ENCODE measurements around the gene KLHL22. TPM values are rescaled to one million over a fixed set of nuclear protein-coding genes. Genes with fewer than 3 reads are reported as not detected.
"Not testable (repeated sequence)": the region's sequence is repeated elsewhere in the genome, so short reads cannot be mapped to it uniquely, and the experiment has no call there.

KLHL22 gene
- total and polyA plus RNA-seq, 2 of the 4 experiments (the other 2 are of a cell fraction): 27.1 to 30.1 TPM

DNA sequence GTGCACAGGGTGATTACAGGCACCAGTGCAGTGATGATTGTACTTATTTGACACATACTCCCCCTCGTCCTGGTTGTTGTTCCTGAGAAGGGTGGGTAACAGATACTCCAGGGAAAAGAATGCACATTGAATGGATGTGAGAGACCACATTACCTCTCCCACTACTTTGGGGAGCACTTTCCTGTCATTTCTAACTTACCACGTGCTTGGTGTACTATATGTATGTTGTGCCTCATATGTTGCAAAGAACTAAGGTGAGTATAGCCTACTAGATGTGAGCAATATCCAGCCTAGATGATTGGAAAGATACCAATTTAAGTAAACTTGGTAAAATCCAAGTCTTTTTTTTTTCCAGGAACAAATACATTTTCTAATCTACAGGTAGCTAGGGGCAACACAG lies 43.7 kb downstream of the KLHL22 start:
- in situ Hi-C loops (cut with MboI; ENCODE audit: low sequenced_read_pairs): loop anchor here (10.0 kb wide), 2 partner anchors 57 to 297 kb away; partner anchors contain the start of genes CCDC188 and ZNF74
- BruUV-seq (replicated peaks): no TSS peak
- no peak overlapping the region for H4K5ac ChIP-seq (ENCODE audit: low read depth, low read length)
- H3K4me2 ChIP-seq (ENCODE audit: low read depth, low read length): no peak overlapping the region
- no peak overlapping the region for H2BK20ac ChIP-seq (ENCODE audit: low read depth, low read length)
- no peak overlapping the region for H2AK9ac ChIP-seq (replicated peaks; ENCODE audit: low read depth, low read length, poor library complexity)
- CTCF ChIA-PET: interaction anchor here (1.1 kb wide), 1 partner anchor 34 kb away, joined by 4 read pairs; no protein-coding TSS in a partner anchor
- no peak for TF ChIP-seq POLR2A (IDR thresholded peaks at IDR 0.05; ENCODE audit: low read depth, low read length)
- no peak for TF ChIP-seq FOS (IDR thresholded peaks at IDR 0.05; ENCODE audit: low read depth, low read length)
- TF ChIP-seq CEBPB (IDR thresholded peaks at IDR 0.05; ENCODE audit: low read depth, low read length): no peak
- H4K20me1 ChIP-seq (ENCODE audit: insufficient read depth, low read length): no peaks in the 10 kb centered on the region
- peaks cover 13% of the 10 kb centered on the region for H3K36me3 ChIP-seq (ENCODE audit: control insufficient read depth, insufficient read depth, low read length)
- no peak overlapping the region for H3K9ac ChIP-seq (ENCODE audit: low read depth, low read length)
- no peak overlapping the region for H3K4ac ChIP-seq (ENCODE audit: low read depth, low read length)
- H2BK15ac ChIP-seq (ENCODE audit: low read depth, low read length): no peak overlapping the region
- intact Hi-C loops (cut with micrococcal nuclease): no loop called here
- no peak overlapping the region for H2AFZ ChIP-seq (replicated peaks; ENCODE audit: low read length, poor library complexity)
- no peak overlapping the region for H2AK5ac ChIP-seq (ENCODE audit: low read depth, low read length)
- no peaks in the 10 kb centered on the region; the same call in 1 of the 2 replicates for H3K4me1 ChIP-seq (ENCODE audit: control insufficient read depth, insufficient read depth, low read length)
- no peak overlapping the region for H3K56ac ChIP-seq (ENCODE audit: extremely low read depth, insufficient read depth, low read length)
- no peak overlapping the region for H2BK120ac ChIP-seq (ENCODE audit: low read depth, low read length)
- no peaks in the 10 kb centered on the region for H3K9me1 ChIP-seq (ENCODE audit: insufficient read depth, low read length)
- H3K14ac ChIP-seq (replicated peaks; ENCODE audit: low read depth, low read length): no peak overlapping the region
- no peak overlapping the region for H3K18ac ChIP-seq (ENCODE audit: low read depth, low read length)
- POLR2A ChIA-PET (ENCODE audit: unreplicated experiment): no interaction called here
- dilution Hi-C loops (cut with HindIII; ENCODE audit: low sequenced_read_pairs, unreplicated experiment): no loop called here
- ATAC-seq (ENCODE audit: low read depth) (no peak), DNase-seq (no peak)
- no peak overlapping the region for H3K27ac ChIP-seq (ENCODE audit: insufficient read depth, low read length)
- no peak overlapping the region for H4K91ac ChIP-seq (ENCODE audit: insufficient read depth, low read depth, low read length)
- no peak overlapping the region for H4K8ac ChIP-seq (ENCODE audit: low read depth in 2 of 2, low read length in 2 of 2)
- H2BK5ac ChIP-seq (ENCODE audit: low read depth, low read length, poor library complexity, severe bottlenecking): no peak overlapping the region
- H3K27me3 ChIP-seq (ENCODE audit: control insufficient read depth, insufficient read depth, low read length): no peaks in the 10 kb centered on the region
- WGBS, 2 experiments (ENCODE audit: extremely low coverage in 2 of 2, insufficient read length in 1 of 2): no CpG with 5 or more reads among the region's 2 CpGs
- H3K4me3 ChIP-seq (ENCODE audit: insufficient read depth, low read depth, low read length): no peak overlapping the region
- H3K79me1 ChIP-seq (ENCODE audit: low read depth in 1 of 2, low read length in 2 of 2): peaks cover 0 to 12% of the 10 kb centered on the region in 2 experiments; a peak in 2 of 4 replicates
- H3K9me3 ChIP-seq (ENCODE audit: control insufficient read depth, insufficient read depth, low read length): no peaks in the 10 kb centered on the region
- H3K23ac ChIP-seq (ENCODE audit: low read depth, low read length): no peak overlapping the region

DNA sequence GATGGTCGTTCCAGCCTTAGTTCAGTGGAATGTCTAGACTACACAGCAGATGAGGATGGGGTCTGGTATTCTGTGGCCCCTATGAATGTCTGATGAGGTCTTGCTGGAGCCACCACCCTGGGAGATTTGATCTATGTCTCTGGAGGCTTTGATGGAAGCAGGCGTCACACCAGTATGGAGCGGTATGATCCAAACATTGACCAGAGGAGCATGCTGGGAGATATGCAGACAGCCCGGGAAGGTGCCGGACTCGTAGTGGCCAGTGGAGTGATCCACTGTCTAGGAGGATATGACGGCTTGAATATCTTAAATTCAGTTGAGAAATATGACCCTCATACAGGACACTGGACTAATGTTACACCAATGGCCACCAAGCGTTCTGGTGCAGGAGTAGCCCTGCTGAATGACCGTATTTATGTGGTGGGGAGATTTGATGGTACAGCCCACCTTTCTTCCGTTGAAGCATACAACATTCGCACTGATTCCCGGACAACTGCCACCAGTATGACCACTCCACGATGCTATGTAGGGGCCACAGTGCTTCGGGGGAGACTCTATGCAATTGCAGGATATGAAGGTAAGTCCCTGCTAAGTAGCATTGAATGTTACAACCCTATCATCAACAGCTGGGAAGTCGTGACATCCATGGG lies 44.3 kb downstream of the KLHL22 start:
- WGBS, 2 experiments (ENCODE audit: extremely low coverage in 2 of 2, insufficient read length in 1 of 2): 96% methylated on average over 6 of the region's 15 CpGs; no CpG with 5 or more reads in 1 of the 2 experiments
- H2BK15ac ChIP-seq (ENCODE audit: low read depth, low read length); H2AFZ ChIP-seq (replicated peaks; ENCODE audit: low read length, poor library complexity); H2BK5ac ChIP-seq (ENCODE audit: low read depth, low read length, poor library complexity, severe bottlenecking); H2BK20ac ChIP-seq (ENCODE audit: low read depth, low read length); H3K4me1 ChIP-seq (ENCODE audit: control insufficient read depth, insufficient read depth, low read length); H4K91ac ChIP-seq (ENCODE audit: insufficient read depth, low read depth, low read length); ATAC-seq (ENCODE audit: low read depth); POLR2A ChIA-PET (ENCODE audit: unreplicated experiment); H4K5ac ChIP-seq (ENCODE audit: low read depth, low read length); H3K27me3 ChIP-seq (ENCODE audit: control insufficient read depth, insufficient read depth, low read length); H3K9ac ChIP-seq (ENCODE audit: low read depth, low read length); H3K4me2 ChIP-seq (ENCODE audit: low read depth, low read length); H2AK5ac ChIP-seq (ENCODE audit: low read depth, low read length); intact Hi-C loops (cut with micrococcal nuclease); H3K23ac ChIP-seq (ENCODE audit: low read depth, low read length); dilution Hi-C loops (cut with HindIII; ENCODE audit: low sequenced_read_pairs, unreplicated experiment); H3K18ac ChIP-seq (ENCODE audit: low read depth, low read length); H2AK9ac ChIP-seq (replicated peaks; ENCODE audit: low read depth, low read length, poor library complexity); H3K56ac ChIP-seq (ENCODE audit: extremely low read depth, insufficient read depth, low read length); H3K14ac ChIP-seq (replicated peaks; ENCODE audit: low read depth, low read length); BruUV-seq (replicated peaks); H2BK120ac ChIP-seq (ENCODE audit: low read depth, low read length); H4K20me1 ChIP-seq (ENCODE audit: insufficient read depth, low read length); H3K27ac ChIP-seq (ENCODE audit: insufficient read depth, low read length); H3K4ac ChIP-seq (ENCODE audit: low read depth, low read length); H3K9me1 ChIP-seq (ENCODE audit: insufficient read depth, low read length); H3K4me3 ChIP-seq (ENCODE audit: insufficient read depth, low read depth, low read length); DNase-seq; H3K9me3 ChIP-seq (ENCODE audit: control insufficient read depth, insufficient read depth, low read length); H4K8ac ChIP-seq (ENCODE audit: low read depth in 2 of 2, low read length in 2 of 2): not testable (repeated sequence)
- peaks cover 0 to 12% of the 10 kb centered on the region in 2 experiments; a peak in 2 of 4 replicates for H3K79me1 ChIP-seq (ENCODE audit: low read depth in 1 of 2, low read length in 2 of 2)
- in situ Hi-C loops (cut with MboI; ENCODE audit: low sequenced_read_pairs): loop anchor here (10.0 kb wide), 2 partner anchors 56 to 296 kb away; partner anchors contain the start of genes CCDC188 and ZNF74
- CTCF ChIA-PET: interaction anchor here (1.1 kb wide), 1 partner anchor 33 kb away, joined by 4 read pairs; no protein-coding TSS in a partner anchor
- H3K36me3 ChIP-seq (ENCODE audit: control insufficient read depth, insufficient read depth, low read length): peaks cover 15% of the 10 kb centered on the region

All from IMR-90 (cell line).